GM19193 (cell line): ENCODE data around the gene AAR2.

Source experiments
- POLR2A ChIP-seq: IDR thresholded peaks from 4 replicates; pipeline ENCODE4 v1.6.1; 2011; ENCODE audit not compliant: insufficient read depth, insufficient read length; ENCODE audit errors: extremely low read depth

AAR2 gene, protein sequence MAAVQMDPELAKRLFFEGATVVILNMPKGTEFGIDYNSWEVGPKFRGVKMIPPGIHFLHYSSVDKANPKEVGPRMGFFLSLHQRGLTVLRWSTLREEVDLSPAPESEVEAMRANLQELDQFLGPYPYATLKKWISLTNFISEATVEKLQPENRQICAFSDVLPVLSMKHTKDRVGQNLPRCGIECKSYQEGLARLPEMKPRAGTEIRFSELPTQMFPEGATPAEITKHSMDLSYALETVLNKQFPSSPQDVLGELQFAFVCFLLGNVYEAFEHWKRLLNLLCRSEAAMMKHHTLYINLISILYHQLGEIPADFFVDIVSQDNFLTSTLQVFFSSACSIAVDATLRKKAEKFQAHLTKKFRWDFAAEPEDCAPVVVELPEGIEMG

DNA sequence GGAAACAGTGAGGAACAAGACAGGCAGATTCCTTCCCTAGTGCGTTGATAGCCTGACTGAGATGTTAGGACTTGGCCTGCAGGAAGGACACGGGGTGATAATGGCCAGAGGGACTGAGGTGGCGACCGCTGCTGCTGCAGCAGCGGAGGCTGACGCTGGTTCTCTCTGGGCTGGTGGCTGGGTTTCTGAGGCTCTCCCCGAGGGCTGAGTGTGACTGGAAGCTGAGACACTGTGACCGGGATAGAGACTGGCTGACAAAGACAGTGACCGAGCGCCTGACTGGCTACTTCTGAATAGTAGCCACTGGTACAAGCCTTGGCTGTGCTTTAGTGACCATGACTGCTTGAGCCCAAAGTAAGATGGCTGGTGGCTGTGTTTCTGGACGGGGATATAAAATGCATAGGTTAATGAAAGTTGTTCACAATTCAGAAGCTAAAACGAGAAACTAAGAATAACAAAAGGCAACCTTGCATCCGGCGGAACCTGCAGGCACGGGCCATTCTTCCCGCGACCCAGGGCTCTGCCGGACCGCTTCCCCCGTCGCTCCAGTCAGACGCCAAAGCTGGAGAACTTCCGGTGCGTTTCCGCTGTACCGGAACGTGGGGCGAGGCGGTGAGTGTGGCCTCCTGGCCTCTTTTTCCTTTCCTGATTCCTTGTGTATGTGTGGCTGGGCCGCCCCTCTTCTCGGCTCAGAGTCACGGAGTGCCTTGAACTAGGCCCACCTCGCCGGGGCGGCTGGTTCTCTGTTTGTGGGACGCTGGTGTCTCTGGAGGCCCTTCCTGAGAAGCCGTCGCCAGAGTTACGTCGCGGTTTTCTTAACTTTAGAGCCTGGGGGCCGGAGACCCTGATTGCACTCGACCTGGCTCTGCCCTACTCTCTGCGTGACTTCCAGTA, at the start of gene AAR2:
Gene AAR2 (plus strand): TSS at position 587 of the 894 bp plus-strand sequence. CDS start 3,391 bp downstream, outside the sequence.
- TF ChIP-seq POLR2A: peak; percentile 84

DNA sequence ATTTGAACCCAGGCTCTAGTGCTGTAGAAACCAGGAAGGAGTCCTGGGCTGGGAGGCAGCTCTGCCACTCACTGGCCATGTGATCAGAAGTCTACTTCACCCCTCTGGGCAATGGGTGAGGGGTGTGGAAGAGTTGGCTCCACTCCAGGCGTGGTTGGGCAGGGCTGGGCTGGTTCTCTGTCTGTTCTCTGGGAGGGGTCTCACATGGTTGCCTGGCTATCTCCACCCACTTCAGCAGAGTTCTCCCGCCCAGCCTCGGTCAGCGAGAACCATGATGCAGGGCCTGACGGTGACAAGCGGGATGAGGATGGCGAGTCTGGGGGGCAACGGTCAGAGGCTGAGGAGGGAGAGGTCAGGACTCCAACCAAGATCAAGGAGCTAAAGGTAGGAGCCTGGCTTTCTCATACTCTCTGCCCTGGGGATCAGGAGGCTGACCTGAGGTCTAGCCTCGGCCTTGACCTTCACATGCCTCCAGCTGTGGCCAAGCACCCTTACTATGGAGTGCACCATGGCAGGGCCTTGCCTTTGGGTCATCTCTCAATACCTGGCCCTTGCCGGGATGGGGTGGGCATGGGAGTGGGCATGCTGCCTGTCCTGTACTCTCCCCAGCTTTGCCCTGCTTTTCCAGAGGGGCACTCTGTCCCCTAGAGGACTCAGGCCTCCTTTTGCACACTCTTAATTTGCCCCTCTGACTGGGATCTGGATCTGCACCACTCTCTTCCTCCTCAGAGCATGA, 42.1 kb upstream of the AAR2 start:
- no peak for TF ChIP-seq POLR2A

DNA sequence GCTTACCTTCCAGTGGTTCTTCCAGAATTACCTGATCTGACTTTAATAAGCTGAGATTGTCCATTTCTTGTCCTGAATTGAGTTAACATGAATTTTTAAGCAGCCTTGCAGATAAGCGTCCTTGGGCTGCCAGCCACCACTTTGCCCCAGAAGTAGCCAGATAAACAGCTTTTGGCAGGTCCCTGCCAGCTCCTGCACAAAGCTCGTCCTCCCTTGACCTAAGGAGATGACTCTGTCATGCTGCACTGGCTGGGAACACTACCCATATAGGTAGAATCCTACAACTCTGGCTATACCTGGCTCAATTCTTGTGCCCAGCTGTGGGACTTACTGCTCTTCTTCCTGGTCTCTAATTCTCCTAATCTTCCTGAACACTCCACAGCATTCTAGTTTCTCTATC, 39.6 kb upstream of the AAR2 start:
- TF ChIP-seq POLR2A: no peak

DNA sequence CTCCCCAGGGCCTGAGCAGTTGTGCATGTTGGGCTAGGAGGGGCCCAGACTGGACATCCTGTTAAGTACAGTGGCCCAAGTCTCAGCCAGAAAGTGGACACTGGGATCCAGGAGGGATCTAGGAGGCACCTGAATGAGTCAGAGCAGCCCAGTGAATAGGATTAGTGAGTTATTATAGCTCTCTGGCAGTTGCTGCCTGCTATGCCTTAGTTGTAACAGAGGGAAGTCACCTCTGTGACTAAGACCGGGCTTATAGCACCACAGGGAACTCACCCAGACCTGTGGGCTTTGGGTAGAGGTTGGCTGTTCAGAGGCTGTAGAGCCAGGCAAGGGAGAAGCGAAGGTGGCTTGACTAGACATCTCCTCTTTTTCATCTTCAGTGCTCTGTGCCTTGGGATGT, 39.0 kb upstream of the AAR2 start:
- no peak for TF ChIP-seq POLR2A

DNA sequence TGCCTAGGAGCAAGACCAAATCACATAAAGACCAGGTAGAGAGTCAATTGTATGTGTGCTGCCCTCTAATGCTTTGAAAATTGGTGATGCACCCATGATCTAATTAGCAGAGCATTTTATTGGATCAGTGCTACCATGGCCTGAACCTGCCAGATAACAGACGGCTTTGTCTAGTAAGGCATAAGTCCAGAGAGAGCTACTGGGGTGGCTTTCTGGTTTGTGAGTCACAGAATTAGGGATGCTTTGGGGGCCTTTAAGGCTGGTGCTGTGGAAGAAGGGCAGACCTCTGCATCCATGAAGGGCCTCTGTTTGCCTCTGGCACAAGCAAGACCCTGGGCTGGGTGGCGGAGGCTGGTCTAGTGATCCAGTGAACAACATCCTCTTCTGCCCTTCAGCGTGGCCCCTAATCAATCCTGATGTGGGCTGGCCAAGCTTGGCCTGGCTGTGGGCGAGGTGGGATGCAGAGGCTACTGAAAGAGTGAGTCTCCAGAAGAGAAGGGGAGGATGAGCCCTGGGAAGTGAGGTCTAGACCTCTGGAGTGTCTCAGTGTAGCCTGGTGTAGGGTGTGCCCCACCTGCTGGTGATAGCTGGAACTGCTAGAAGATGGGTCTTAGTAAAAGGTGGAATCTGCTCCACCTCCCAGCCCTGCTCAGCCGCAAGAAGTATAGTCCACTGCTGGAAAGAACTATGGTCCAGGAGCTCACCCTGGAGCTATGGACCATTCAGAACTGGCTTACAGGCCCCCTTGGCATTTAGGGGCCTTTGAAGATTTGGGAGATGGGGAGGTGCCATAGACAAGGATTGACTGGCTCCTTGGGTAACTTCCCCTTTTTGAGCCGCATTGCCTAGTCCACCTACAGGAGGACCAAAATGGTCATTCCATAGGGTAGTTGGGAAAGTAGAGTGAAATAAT, 36.7 kb upstream of the AAR2 start:
- no peak for TF ChIP-seq POLR2A

DNA sequence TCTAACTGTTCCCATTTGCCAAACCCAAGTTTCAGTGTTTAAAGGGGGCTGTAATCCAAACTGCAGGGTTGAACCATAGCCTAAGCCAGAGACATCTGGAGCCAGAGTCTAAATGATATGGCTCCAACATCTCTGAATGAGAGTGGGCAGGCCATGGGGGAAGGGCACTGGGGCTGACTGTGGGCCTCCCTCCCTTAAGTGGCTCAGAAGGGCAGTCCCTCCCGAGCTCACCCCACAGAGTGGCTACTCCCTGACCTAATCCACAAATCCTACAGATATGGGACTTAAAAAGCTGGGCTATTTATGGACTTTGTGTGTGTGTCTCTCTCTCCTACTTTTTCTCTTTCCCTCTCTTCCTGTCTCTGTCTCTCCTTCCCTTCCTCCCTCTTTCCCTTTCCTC, 35.8 kb upstream of the AAR2 start:
- TF ChIP-seq POLR2A: no peak

DNA sequence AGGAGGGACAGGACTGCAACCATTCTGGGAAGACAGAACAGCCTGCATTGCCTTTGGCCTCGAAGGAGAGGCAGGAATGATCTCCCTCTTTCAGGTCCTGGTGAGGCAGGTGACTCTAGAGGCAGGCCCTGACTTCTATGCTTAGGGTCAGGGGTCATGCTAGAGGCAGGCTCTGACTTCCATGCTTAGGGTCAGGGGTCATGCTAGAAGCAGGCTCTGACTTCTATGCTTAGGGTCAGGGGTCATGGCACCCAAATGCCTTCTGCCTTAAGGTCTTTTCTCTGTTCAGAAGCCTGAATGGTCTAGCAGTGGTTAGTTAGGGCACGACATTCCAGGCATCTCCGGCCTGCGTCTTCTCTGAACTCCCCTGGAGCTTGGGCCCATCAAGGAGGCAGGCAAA, 35.1 kb upstream of the AAR2 start:
- TF ChIP-seq POLR2A: no peak

DNA sequence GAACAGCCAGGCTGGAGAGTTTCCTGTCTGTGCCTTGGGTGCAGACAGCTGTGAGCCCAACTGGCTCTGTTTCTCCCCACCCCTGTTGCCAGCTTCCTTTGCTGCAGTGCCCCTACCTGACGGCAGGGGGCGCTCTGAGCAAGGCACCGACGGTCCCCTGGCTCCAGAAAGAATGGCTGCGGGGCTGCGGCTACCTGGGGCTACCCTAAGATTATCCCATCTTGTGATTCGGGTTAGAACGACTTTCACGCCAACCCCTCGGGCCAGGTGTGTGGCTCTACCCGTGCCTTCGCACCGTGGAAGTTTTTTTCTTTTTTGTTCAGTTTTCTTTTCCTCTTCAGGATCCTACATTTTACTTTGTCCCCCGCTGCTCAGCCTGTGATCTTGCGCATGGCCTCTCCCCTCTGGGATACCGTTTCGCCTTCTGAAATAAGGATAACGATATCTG, 33.4 kb upstream of the AAR2 start:
- no peak for TF ChIP-seq POLR2A

DNA sequence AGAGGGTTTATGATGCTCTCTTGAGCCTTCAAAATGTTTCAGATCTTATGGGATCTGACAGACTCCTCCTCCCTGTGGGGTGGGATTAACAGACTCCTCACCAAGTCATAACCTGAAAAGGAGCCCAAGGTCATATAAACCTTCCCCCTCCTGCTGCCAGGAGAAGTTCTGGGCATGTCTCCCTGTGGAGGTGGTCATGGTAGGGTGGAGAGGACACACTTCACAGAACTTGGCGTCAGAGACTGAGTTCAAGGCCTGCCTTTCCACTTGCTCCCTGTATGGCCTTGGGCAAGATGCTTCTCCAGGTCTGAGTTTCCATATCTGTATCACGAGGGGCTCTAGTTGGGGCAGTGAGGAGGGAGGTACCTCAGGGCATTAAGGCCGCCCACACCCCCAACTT, 32.4 kb upstream of the AAR2 start:
- TF ChIP-seq POLR2A: no peak

DNA sequence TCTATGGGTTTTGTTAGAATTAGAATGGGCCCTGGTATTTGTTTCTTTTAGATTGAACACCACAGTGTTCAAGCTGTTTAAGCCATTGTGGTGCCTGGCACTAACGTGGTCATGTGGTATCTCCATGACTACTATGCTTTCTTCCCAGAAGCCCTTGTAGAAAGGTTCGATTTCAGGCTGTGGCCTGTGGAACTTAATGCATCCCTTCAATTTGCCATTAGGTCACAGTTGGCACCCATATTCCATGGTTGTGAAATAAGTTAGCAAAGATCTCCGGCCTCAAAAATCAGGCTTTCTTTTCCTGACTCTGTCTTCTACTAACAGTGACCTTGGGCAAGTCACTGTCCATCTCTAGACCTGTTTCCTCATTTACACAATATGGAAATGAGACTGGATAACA, 31.3 kb upstream of the AAR2 start:
- TF ChIP-seq POLR2A: no peak

DNA sequence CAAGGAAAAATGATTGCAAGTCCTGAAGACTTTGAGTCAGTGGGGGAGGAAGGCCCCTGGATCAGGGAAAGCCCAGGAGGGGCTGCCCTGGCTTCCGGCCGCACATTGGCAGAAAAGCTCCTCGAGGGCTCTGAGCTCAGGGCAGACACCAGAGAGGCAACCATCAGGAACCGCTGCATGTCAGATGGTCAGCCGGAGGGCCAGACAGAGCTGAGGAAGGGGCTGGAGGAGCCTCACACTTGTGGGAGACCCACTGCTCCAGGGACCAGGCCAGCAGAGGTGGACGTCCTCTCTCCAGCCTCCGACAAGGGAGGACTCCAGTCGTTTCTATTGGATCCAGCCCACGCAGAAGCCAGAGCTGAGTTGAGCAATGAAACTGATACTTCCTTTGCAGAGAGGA, 30.2 kb upstream of the AAR2 start:
- no peak for TF ChIP-seq POLR2A

DNA sequence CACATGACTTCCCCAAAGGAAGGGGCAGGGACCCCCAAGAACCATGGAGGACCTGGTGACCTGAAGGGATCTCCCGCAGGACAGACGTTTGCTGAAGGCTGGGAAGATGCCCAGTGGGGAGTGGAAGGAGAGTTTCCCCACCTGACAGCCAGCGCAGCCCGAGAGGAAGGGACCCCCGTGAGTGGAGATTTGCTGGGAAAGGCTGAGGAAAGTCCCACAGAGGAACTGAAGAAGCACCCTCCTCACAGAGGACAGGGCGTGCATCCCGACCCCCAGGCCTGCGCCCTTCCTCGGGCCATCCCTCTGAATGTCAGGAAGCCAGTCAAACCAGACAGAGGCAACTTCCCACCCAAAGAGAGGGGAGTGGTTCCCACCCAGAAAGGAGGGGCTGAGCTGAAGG, 29.6 kb upstream of the AAR2 start:
- no peak for TF ChIP-seq POLR2A

DNA sequence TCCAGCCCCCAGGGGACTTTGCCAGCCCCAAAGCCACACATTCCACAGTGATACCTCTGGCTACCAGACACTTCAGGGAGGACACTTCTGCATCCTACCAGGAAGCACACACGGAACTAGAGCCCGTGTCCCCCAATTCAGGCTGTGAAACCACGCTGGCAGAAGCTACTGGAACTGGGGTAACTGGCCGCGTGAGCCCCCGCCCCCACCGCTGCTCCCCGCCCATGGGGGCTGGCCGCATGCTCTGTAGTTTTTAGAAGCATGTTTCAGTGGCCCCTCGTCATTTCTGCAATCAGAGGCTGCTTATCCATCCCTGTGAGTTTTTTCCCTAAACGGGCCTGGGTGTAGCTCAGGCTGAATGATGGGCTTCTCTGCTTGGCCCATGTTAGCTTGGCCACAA, 28.7 kb upstream of the AAR2 start:
- TF ChIP-seq POLR2A: no peak

DNA sequence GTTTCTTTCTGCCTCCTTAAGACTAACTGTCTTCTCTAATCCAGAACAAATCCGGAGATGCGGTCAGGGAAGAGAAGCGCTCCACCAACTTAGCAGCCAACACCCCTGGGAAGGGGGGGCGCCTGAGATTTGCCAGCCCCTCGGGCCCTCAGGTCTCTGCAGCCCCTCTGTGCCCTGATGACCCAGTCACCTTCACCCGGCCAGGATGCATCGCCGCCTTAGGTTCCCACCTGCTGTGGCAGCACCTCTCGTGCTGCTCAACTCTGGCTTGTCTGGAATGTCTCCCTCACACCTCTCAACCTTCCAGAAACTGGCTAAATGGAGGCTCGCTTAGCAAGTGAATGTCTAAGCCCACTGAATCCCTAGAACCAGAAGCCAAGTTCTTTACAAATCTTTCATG, 28.0 kb upstream of the AAR2 start:
- TF ChIP-seq POLR2A: no peak

DNA sequence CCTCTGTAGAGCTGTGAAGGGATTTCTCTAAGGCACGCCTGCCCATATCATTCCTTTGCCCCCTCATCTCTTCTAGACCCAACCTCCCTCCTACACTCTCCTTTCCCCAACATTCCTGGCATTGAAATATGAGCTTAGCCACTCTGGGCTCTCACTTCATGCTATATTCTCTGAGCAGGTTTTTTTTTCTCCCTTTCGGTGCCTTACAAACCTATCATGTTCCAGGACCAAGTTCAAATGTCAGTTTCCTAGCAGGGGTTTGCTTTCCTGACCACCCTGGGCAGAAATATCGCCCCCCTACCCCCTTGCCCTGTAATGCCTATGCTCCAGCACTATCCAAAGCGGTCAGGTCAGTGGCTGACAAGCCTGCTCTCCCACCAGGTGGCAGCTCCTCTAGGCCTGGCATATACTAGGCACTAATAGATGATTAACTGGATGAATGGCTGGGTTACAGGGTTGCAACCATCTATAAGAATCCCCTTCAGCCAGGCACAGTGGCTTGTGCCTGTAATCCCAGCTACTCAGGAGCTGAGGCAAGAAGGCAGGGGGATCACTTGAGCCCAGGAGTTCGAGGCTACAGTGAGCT, 25.7 kb upstream of the AAR2 start:
- no peak for TF ChIP-seq POLR2A

DNA sequence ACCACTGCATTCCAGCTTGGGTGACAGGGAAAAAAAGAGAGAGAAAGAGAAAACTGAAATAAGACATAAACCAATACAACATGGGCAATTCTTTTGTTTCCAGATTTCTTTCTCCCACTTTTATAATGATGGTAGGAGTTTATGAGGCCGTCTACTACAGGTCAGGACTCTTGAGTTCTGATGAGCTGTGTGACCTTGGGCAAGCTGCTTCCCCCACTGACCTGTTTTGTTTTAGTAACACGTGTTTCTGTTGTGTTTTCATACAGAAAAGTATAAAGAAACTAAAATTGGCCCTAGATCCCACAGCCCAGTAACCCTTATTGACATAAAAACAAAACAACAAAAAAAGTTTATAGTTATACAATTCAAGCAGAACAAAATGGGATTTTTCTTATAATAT, 22.9 kb upstream of the AAR2 start:
- no peak for TF ChIP-seq POLR2A
